Measurements from ENCODE around the gene BCL6B. TPM values are rescaled to one million over a fixed set of nuclear protein-coding genes. Genes with fewer than 3 reads are reported as not detected.

Gene BCL6B, protein sequence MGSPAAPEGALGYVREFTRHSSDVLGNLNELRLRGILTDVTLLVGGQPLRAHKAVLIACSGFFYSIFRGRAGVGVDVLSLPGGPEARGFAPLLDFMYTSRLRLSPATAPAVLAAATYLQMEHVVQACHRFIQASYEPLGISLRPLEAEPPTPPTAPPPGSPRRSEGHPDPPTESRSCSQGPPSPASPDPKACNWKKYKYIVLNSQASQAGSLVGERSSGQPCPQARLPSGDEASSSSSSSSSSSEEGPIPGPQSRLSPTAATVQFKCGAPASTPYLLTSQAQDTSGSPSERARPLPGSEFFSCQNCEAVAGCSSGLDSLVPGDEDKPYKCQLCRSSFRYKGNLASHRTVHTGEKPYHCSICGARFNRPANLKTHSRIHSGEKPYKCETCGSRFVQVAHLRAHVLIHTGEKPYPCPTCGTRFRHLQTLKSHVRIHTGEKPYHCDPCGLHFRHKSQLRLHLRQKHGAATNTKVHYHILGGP
- 3.1 TPM for total RNA-seq

DNA sequence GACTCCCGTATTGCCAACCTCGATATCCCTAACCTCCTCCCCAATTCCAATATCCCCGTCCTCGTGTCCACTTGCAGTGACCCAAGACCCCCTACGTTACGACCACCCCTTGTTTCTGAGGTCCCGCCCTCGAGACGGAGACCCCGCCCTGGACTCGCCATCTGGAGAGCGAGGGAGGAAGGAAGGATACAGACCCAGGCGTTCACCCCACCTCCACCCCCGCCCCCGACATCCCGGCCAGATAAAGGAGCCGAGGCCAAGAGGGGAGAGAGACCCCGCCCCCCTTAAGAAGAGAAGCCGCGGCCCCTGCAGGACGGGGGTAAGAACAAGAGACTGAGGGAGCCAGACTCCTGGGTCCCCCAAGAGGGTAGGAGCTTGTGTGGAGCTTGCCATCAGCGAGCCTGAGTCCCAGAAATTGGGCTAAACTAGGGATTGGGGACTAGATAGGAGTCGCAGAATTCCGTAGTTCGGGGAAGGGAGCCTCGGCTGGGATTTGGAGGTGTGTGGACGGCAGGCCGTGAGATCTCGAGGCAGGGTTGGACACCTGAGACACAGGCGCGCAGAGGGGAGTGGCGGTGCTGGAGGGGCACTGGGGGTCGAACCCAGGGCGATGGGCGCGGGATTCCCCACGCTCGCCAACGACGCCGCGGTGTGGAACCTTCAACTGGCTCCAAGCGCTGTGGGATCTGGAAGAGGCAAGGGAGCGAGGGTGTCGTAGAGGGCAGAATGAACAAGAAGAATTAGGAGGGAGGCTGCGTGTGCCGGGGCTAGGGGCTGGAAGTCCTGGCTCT lies at the start of gene BCL6B:
Gene BCL6B (plus strand): TSS at position 270 of the 791 bp plus-strand sequence. CDS start 622 bp downstream, outside the sequence.

DNA sequence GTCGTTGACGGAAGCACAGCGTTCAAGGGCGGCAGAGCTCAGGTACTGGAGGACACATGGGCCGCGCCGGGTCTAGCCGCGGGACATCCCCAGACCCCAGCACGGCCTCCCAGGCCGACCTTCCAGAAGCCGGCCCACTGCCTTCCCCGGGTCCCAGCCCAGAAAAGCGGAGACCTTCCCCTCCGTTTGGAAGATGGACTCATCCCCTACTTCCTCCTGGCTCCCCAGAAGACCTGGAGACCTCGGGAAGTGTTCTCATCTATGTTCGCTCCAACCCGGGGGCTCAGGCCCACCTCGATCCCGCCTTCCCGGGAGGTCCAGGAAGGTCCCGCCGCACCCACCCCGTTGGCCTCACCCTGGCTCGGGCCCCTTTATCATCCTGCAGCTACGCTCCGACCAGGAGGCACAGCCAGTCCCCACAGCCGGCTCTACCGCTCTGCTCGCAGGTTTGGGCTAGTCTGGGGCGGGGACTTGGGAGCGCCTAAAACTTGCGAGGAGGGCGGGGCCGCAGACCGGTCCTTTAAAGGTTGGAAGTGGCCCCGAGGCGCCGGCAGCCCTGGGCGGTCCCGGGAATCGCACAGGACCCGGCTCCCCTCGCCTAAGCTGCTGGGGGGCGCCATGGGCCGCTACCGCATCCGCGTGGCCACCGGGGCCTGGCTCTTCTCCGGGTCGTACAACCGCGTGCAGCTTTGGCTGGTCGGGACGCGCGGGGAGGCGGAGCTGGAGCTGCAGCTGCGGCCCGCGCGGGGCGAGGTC lies 27.2 kb upstream of the BCL6B start, which contains the start of gene ALOX12:
Gene ALOX12 (plus strand): TSS at position 550 of the 756 bp plus-strand sequence. CDS start 69 bp downstream, at position 619.

DNA sequence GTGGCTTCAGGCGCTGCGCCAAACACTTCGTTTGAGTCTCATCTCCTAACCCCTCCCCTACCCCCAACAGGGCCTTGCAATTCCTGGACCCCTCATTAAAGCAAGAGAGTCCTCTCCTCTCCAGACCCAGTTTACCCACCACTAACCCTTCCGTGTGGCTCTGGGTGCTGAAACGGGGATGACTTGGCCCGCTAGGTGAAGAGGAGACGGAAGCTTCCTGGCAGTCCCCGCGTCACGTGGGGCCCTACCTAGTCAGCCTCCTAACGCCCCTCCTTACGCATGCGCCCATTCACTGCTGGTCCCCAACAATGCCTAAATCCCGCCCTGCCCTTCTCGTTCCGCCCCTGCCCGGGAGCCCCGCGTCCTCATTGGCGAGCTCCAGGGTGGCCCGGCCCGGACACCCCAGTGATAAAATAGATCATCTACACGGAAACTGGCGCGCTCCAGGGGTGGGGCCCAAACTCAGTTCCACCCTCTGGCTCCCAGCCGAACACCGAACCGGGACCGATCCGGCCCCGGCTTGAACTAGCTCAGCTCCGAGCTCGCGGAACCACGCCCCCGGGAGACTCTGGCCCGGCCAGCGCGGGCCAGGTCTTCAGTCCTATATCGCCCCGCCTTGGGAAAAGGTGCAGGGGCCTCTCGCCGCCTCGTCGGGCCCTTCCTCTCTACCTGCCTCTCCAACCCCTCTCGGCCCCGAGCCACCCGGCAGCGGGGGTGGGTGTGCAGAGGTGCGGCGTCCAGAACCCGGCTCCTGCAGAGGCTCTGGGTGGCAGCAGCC lies 12.9 kb downstream of the BCL6B start, which contains the start of gene SLC16A13:
Gene SLC16A13 (plus strand): TSS at position 425 of the 778 bp plus-strand sequence. CDS start 368 bp downstream, outside the sequence.

DNA sequence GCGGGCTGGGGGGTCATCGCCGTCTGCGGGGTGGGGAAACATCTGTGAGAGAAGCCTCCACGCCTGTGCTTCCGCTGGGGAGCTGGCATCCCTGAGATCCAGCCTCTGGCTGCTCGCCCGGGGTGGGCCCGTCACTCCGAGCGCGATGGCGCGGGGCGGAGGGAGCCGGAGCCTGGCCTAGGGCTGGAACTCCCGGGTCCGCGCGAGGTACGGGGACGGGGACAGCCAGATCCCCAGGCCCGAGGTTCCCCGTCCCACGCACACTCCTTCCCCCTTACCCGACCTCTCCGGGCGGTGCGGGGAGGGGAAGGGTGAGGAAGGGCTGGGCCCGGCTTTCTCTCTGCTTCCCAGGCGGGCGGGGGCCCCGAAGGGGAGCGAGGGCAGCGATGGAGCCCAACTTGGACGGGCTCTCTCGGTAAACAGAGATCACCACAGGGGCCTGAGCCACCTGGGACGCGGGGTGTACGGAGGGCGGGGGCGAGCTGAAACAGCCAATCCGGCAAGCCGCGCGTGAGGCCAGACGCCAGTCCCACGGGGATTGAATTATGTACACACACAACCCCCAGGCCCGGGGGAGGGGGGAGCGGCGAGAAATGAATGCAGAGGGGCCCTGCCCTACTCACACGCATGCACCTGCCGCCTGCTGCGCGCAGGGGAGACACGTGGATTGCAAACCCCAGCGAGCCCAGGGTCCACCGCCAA lies 20.8 kb downstream of the BCL6B start, which contains the start of gene SLC16A11:
Gene SLC16A11 (minus strand): TSS at position 596 of the 702 bp plus-strand sequence. CDS start 579 bp downstream, at position 17.

Small RNA genes within 50 kb of the gene (small RNA-seq; reads per million reads assigned to genes)
- gene AC120057.1 (ENCODE audit: low replicate concordance) = not detected

Other genes with a start within 250 kb of the BCL6B start
- not detected for gene FBXO39, start 246.8 kb upstream of the BCL6B start, total RNA-seq
- 1.3 TPM for gene TEKT1, start 191.3 kb upstream of the BCL6B start, total RNA-seq
- not detected for gene ALOX12, start 27.0 kb upstream of the BCL6B start, total RNA-seq
- gene RNASEK, start 10.4 kb upstream of the BCL6B start, total RNA-seq = 16.9 TPM
- 0.31 TPM for gene SLC16A13, start 13.0 kb downstream of the BCL6B start, total RNA-seq
- not detected for gene SLC16A11, start 21.0 kb downstream of the BCL6B start, total RNA-seq
- not detected for gene CLEC10A, start 57.2 kb downstream of the BCL6B start, total RNA-seq
- gene ASGR2, start 91.8 kb downstream of the BCL6B start, total RNA-seq = not detected
- gene ASGR1, start 156.3 kb downstream of the BCL6B start, total RNA-seq = 12.5 TPM
- 155 TPM for gene DLG4, start 196.8 kb downstream of the BCL6B start, total RNA-seq
- 147 TPM for gene ACADVL, start 196.9 kb downstream of the BCL6B start, total RNA-seq
- gene DVL2, start 211.5 kb downstream of the BCL6B start, total RNA-seq = 81.4 TPM
- gene PHF23, start 216.4 kb downstream of the BCL6B start, total RNA-seq = 25.7 TPM
- gene GABARAP, start 219.4 kb downstream of the BCL6B start, total RNA-seq = 103 TPM
- 34.1 TPM for gene CTDNEP1, start 228.7 kb downstream of the BCL6B start, total RNA-seq
- gene ELP5, start 229.2 kb downstream of the BCL6B start, total RNA-seq = 26.6 TPM
- not detected for gene CLDN7, start 239.4 kb downstream of the BCL6B start, total RNA-seq

All from parietal lobe (tissue), 2 donors.